ENCODE results near the gene KLHL17.
"Not testable (repeated sequence)": the region's sequence is repeated elsewhere in the genome, so short reads cannot be mapped to it uniquely, and the experiment has no call there.

KLHL17 gene

GRCh38 chr1:1001057-1001783 lies 40.8 kb downstream of the KLHL17 start:
- no peak for DNase-seq (ENCODE audit: low spot score)

GRCh38 chr1:1003618-1004419 lies 43.4 kb downstream of the KLHL17 start:
- DNase-seq (ENCODE audit: low spot score): no peak

- DNase-seq (ENCODE audit: low spot score): no peak
Measured at GRCh38 chr1:1004420-1004779, 44.0 kb downstream of the KLHL17 start.

GRCh38 chr1:1004780-1005697 lies 44.7 kb downstream of the KLHL17 start:
- no peak for DNase-seq (ENCODE audit: low spot score)

- no peak for DNase-seq (ENCODE audit: low spot score)
Measured at GRCh38 chr1:1005774-1006304, 45.5 kb downstream of the KLHL17 start.

- DNase-seq (ENCODE audit: low spot score): no peak
Measured at GRCh38 chr1:1006305-1007159, 46.1 kb downstream of the KLHL17 start.

- DNase-seq (ENCODE audit: low spot score): not testable (repeated sequence)
Measured at GRCh38 chr1:1010131-1010530, 49.7 kb downstream of the KLHL17 start.

GRCh38 chr1:1011396-1011949 lies 51.1 kb downstream of the KLHL17 start:
- no peak for DNase-seq (ENCODE audit: low spot score)

- DNase-seq (ENCODE audit: low spot score): not testable (repeated sequence)
Measured at GRCh38 chr1:1012736-1013104, 52.3 kb downstream of the KLHL17 start.

- DNase-seq (ENCODE audit: low spot score): peak; percentile 74
Measured at GRCh38 chr1:1013105-1013921, 52.9 kb downstream of the KLHL17 start, which contains the start of gene ISG15. ISG15 (plus strand) TSS chr1:1013497; CDS start chr1:1013574, 77 bp downstream.

GRCh38 chr1:1013922-1014648 lies 53.7 kb downstream of the KLHL17 start:
- DNase-seq (ENCODE audit: low spot score): peak; percentile 59

GRCh38 chr1:1014799-1015681 lies 54.7 kb downstream of the KLHL17 start:
- no peak for DNase-seq (ENCODE audit: low spot score)

All from cerebellar cortex (tissue), 1 donor.